Naive thymus-derived CD4-positive, alpha-beta T cell (primary cell): ENCODE results near the gene RABGAP1. TPM values are rescaled to one million over a fixed set of nuclear protein-coding genes. Genes with fewer than 3 reads are reported as not detected.
"Not testable (repeated sequence)": the region's sequence is repeated elsewhere in the genome, so short reads cannot be mapped to it uniquely, and the experiment has no call there.

Experiments used
- ATAC-seq: fragments of 150-1000 bp; cut with Tn5 transposase; 2 replicates; pipeline ENCODE4 v1.10.0; 2021; ENCODE audit warnings: mild to moderate bottlenecking, moderate library complexity
- CTCF ChIA-PET: fragments of 350-600 bp; sonication (Branson Sonifier 250); formaldehyde crosslinking; loops from one replicate; lab custom pipeline; 2021; ENCODE audit warnings: antibody characterized with exemption; lab: Charles Lee
- POLR2A ChIA-PET: fragments of 350-600 bp; sonication (Branson Sonifier 250); formaldehyde crosslinking; loops from one replicate; lab custom pipeline; 2021; ENCODE audit warnings: antibody characterized with exemption, inconsistent platforms; lab: Charles Lee
- DNase-seq, 9 donors: peaks; one replicate each; pipeline versions ENCODE4 v3.0.0 to v3.0.0-alpha.2; 2020 to 2022; ENCODE audit warnings: mixed read lengths in 1 of 9
- H3K27ac ChIP-seq: one replicate; pipeline ENCODE4 v1.7.0; 2013; ENCODE audit warnings: mild to moderate bottlenecking, low read depth, low read length, moderate library complexity
- H3K27me3 ChIP-seq, 2 donors: one replicate each; pipeline ENCODE4 v1.7.0; 2013; ENCODE audit warnings: low read length in 2 of 2, mild to moderate bottlenecking in 2 of 2, moderate library complexity in 2 of 2; ENCODE audit not compliant: control insufficient read depth in 2 of 2, insufficient read depth in 2 of 2
- H3K36me3 ChIP-seq, 3 experiments: 1 replicate in 2 of 3; 2 replicates in 1 of 3; pipeline ENCODE4 v1.7.0; 2013; ENCODE audit warnings: low read length in 3 of 3, mild to moderate bottlenecking in 3 of 3, moderate library complexity in 1 of 3; ENCODE audit not compliant: insufficient read depth in 3 of 3, control insufficient read depth in 2 of 3
- H3K4me1 ChIP-seq, 2 donors: one replicate each; pipeline ENCODE4 v1.7.0; 2013; ENCODE audit warnings: low read length in 2 of 2, mild to moderate bottlenecking in 2 of 2, moderate library complexity in 1 of 2; ENCODE audit not compliant: control insufficient read depth in 2 of 2, insufficient read depth in 2 of 2
- H3K4me3 ChIP-seq: 2 replicates; pipeline ENCODE4 v1.7.0; 2013; ENCODE audit warnings: mild to moderate bottlenecking, low read length
- H3K9me3 ChIP-seq, 3 experiments: 1 replicate in 2 of 3; 2 replicates in 1 of 3; pipeline ENCODE4 v1.7.0; 2013; ENCODE audit warnings: low read length in 3 of 3; ENCODE audit not compliant: control insufficient read depth in 2 of 3
- H3K27ac Mint-ChIP-seq, 9 donors: one replicate each; pipeline ENCODE4 v1.8.0; 2020 to 2022; ENCODE audit warnings: mixed read lengths in 9 of 9, mild to moderate bottlenecking in 8 of 9, moderate library complexity in 5 of 9, inconsistent platforms in 2 of 9
- H3K27me3 Mint-ChIP-seq, 5 donors: one replicate each; pipeline ENCODE4 v1.8.0; 2021 to 2022; ENCODE audit warnings: mixed read lengths in 5 of 5, mild to moderate bottlenecking in 1 of 5
- H3K36me3 Mint-ChIP-seq, 5 donors: one replicate each; pipeline ENCODE4 v1.8.0; 2020 to 2022; ENCODE audit warnings: mixed read lengths in 5 of 5, mild to moderate bottlenecking in 3 of 5, inconsistent platforms in 1 of 5
- H3K4me1 Mint-ChIP-seq, 7 donors: one replicate each; pipeline ENCODE4 v1.8.0; 2020 to 2022; ENCODE audit warnings: mixed read lengths in 7 of 7, mild to moderate bottlenecking in 3 of 7, inconsistent platforms in 1 of 7
- H3K4me3 Mint-ChIP-seq, 10 donors: one replicate each; pipeline ENCODE4 v1.8.0; 2020 to 2022; ENCODE audit warnings: mild to moderate bottlenecking in 10 of 10, mixed read lengths in 10 of 10, moderate library complexity in 6 of 10, inconsistent platforms in 2 of 10
- H3K9me3 Mint-ChIP-seq, 11 donors: one replicate each; pipeline ENCODE4 v1.8.0; 2020 to 2022; ENCODE audit warnings: mixed read lengths in 11 of 11, mild to moderate bottlenecking in 4 of 11, inconsistent platforms in 1 of 11, moderate library complexity in 1 of 11
- intact Hi-C, 2 donors: fragments of 100-400 bp; cut with micrococcal nuclease; formaldehyde crosslinking; loops; one replicate each; pipeline ENCODE4 v1.15.1; 2023
- polyA plus RNA-seq, 2 donors: library from polyadenylated mRNA; unstranded; fragments of 300-500 nt; fragmentation: Illumina TruSeq; gene quantifications; one replicate each; pipeline ENCODE4 v1.2.3, GENCODE V29; 2021
- total RNA-seq, 6 experiments: library from RNA in 5 of 6; stranded (reverse) in 5 of 6; gene quantifications; 1 replicate in 5 of 6; 2 replicates in 1 of 6; pipeline ENCODE4 v1.2.3 and lab custom pipeline; 2021 to 2026

Gene RABGAP1
- total and polyA plus RNA-seq, 7 experiments from 2014 or later, result 25.5 to 45.7 (median 34.1) TPM

DNA sequence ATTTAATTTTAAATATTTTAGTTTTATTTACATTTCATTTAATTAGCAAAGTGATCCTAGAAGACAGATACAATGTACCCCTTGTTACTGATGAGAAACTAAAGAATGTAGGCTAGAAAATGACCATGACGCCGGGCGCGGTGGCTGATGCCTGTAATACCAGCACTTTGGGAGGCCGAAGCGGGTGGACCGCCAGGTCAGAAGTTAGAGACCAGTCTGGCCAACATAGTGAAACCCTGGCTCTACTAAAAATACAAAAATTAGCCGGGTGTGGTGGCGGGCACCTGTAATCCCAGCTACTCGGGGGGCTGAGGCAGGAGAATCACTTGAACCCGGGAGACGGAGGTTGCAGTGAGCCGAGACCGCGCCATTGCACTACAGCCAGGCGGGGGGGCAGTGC is 34.7 kb upstream of the RABGAP1 start:
- peaks cover 10 to 13% of the 10 kb centered on the region in 2 donors for H3K4me1 ChIP-seq
- H3K27ac Mint-ChIP-seq, result peak overlapping the region in 2 of 9 donors; percentile 43 to 96
- CTCF ChIA-PET, DNase-seq, ATAC-seq, H3K9me3 Mint-ChIP-seq, H3K9me3 ChIP-seq, H3K27me3 Mint-ChIP-seq, H3K4me3 ChIP-seq, H3K4me3 Mint-ChIP-seq, H3K27me3 ChIP-seq: not testable (repeated sequence)
- POLR2A ChIA-PET, result interaction anchor here (4.4 kb wide), 1 partner anchor 35 kb away, joined by 30 read pairs; the partner anchor contains the start of gene RABGAP1
- peaks cover 15 to 50% (median 37%) of the 10 kb centered on the region in 7 donors for H3K4me1 Mint-ChIP-seq
- peaks cover 7 to 22% (median 7%) of the 10 kb centered on the region in 3 experiments for H3K36me3 ChIP-seq
- H3K36me3 Mint-ChIP-seq, result peaks cover 1 to 19% (median 6%) of the 10 kb centered on the region in 5 donors
- H3K27ac ChIP-seq, result peak overlapping the region; percentile 100
- intact Hi-C loops, result loop anchor here (5.0 to 10.0 kb wide), 6 partner anchors 359 to 1956 kb away; partner anchors contain the start of genes TTLL11 (in 2 of the 2), ARPC5L (in 1 of the 2), MORN5 (in 1 of the 2) and NDUFA8 (in 1 of the 2)

DNA sequence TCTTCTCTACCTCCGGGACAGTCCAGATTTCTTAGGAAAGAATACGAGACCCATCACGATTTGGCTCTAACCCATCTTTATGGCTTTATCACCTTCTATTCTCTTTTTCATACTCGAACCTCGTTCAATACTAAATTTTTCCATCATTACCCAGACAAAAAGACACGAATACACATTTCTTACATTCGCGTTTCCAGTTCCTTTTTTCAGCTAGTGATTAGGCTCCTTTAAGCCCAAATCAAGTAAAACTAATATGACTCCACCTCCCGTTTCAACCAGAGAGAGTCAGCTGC is 28.2 kb upstream of the RABGAP1 start:
- Histone ChIP-seq H3K4me1 (peaks cover 9 to 13% of the 10 kb centered on the region in 2 donors), H3K36me3 (peaks cover 7 to 23% (median 7%) of the 10 kb centered on the region in 3 experiments), H3K4me3 (peak overlapping the region; percentile 74), H3K9me3 (no peaks in the 10 kb centered on the region), H3K27me3 (no peaks in the 10 kb centered on the region), H3K27ac (peak overlapping the region; percentile 92)
- ChIA-PET POLR2A (interaction anchor here (0.6 to 2.9 kb wide), 15 partner anchors 9 to 572 kb away, joined by 3 to 46 read pairs (median 6); partner anchors contain the start of genes PDCL, RABGAP1, RC3H2 and ZBTB26), CTCF (interaction anchor here (0.8 to 1.3 kb wide), 3 partner anchors 17 to 32 kb away, joined by 3 to 5 read pairs (median 3); no protein-coding TSS in a partner anchor)
- Mint-ChIP-seq H3K4me3 (peak overlapping the region; percentile 91 to 100 (median 98)), H3K9me3 (peaks cover 0 to 2% (median 0%) of the 10 kb centered on the region in 11 donors), H3K36me3 (peaks cover 6 to 32% (median 20%) of the 10 kb centered on the region in 5 donors), H3K4me1 (peaks cover 12 to 46% (median 42%) of the 10 kb centered on the region in 7 donors), H3K27me3 (no peaks in the 10 kb centered on the region), H3K27ac (peak overlapping the region; percentile 90 to 100 (median 99))
- DNase-seq, result no peak
- intact Hi-C loops, result loop anchor here (2.0 kb wide), 3 partner anchors 78 to 448 kb away; partner anchors contain the start of gene PDCL (in 1 of the 2)
- ATAC-seq, result no peak

DNA sequence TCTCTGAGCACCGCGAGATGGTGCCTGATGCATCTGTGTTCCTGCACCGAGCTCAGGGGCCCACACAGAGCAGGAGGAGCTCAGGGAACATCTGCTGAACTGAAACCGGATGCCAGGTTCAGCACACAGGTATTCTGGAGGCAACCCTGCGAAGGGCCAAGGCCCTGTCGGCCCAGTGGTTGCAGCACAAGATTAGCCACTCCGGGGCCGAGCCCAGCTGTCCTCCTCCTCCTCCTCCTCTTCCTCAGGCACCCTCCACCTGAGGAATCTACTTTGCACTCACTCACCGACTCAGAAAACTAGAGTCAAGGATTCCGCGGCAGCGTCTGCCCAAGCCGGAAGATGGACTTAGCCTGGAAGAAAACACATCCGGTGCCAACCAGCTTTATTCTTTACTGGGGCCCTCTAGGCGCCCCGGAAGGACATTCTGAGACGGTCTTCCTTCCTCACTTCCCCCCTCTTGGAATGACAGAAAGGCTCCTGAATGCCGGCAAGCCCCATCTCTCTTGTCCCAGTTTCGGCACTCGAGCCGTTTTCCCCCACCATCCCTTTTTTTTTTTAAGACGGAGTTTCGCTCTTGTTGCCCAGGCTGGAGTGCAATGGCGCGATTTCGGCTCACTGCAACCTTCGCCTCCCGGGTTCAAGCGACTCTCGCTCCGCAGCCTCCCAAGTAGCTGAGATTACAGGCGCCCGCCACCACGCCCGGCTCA is 27.7 kb upstream of the RABGAP1 start, which contains the start of gene ZBTB6:
Gene ZBTB6, minus strand, starts transcription at position 360 of the 710 bp plus-strand sequence. CDS start 1,251 bp downstream, outside the sequence.
- DNase-seq, result peak; percentile 47 to 89 (median 77)
- Histone ChIP-seq H3K4me1 (peaks cover 9 to 13% of the 10 kb centered on the region in 2 donors), H3K27me3 (no peaks in the 10 kb centered on the region), H3K4me3 (peak within 1 kb of the TSS; percentile 74), H3K36me3 (peaks cover 7 to 22% (median 7%) of the 10 kb centered on the region in 3 experiments), H3K27ac (peak within 1 kb of the TSS; percentile 92), H3K9me3 (no peaks in the 10 kb centered on the region)
- H3K27ac Mint-ChIP-seq, result peak within 1 kb of the TSS; percentile 90 to 100 (median 99)
- H3K4me1 Mint-ChIP-seq, result peaks cover 12 to 46% (median 42%) of the 10 kb centered on the region in 7 donors
- peaks cover 0 to 2% (median 0%) of the 10 kb centered on the region in 11 donors for H3K9me3 Mint-ChIP-seq
- ChIA-PET POLR2A (interaction anchor here (0.6 to 2.9 kb wide), 15 partner anchors 9 to 85 kb away, joined by 3 to 46 read pairs (median 6); partner anchors contain the start of genes PDCL, RABGAP1, RC3H2 and ZBTB26), CTCF (interaction anchor here (0.8 to 1.3 kb wide), 4 partner anchors 17 to 78 kb away, joined by 3 to 5 read pairs (median 3); no protein-coding TSS in a partner anchor)
- peak; percentile 96 for ATAC-seq
- intact Hi-C loops, result loop anchor here (1.0 to 2.0 kb wide), 7 partner anchors 8 to 448 kb away; partner anchors contain the start of genes RC3H2 (in 2 of the 2), ZBTB26 (in 2 of the 2) and PDCL (in 1 of the 2)
- H3K36me3 Mint-ChIP-seq, result peaks cover 6 to 34% (median 20%) of the 10 kb centered on the region in 5 donors
- H3K27me3 Mint-ChIP-seq, result no peaks in the 10 kb centered on the region
- H3K4me3 Mint-ChIP-seq, result peak within 1 kb of the TSS; percentile 91 to 100 (median 98)

DNA sequence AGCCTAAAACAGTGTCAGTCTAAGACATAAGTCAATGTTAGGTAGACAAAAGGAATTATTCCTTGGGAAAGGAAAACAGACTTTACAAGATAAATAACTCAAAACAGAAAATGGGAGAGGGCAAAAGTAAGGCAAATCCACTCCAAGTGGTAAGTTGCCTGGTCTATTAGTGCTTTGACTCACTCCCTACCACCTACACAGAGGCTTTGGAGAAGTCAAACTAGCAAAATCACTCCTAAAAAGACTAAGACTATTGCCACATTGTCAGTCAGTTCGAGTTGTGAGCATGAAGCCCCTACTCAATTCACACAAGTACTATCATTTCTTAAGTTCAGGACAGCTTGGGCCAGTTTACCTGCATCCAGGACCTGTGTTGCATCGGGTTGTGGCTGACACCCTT is 22.5 kb upstream of the RABGAP1 start:
- POLR2A ChIA-PET, result no interaction called here
- no peak for ATAC-seq

DNA sequence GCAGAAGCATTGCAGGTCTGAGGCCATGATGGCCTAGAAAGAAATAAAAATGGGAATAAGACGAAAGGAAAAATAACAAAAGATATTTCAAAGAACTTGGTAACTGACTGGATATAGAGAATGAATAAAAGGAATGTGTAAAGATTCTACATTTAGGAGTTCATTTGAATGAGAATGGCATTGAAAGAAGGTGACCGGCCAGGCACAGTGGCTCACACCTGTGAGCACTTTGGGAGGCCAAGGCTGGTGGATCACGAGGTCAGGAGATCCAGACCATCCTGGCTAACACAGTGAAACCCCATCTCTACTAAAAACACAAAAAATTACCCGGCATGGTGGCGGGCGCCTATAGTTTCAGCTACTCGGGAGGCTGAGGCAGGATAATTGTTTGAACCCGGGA is 18.1 kb upstream of the RABGAP1 start:
- ATAC-seq (no peak), DNase-seq (no peak)
- CTCF ChIA-PET, result no interaction called here
- H3K27ac ChIP-seq, result no peak overlapping the region
- H3K4me1 ChIP-seq, result no peaks in the 10 kb centered on the region
- no peak overlapping the region for H3K4me3 ChIP-seq
- H3K36me3 ChIP-seq, result peaks cover 0 to 22% (median 0%) of the 10 kb centered on the region in 3 experiments
- Mint-ChIP-seq H3K4me3 (no peak overlapping the region), H3K27me3 (no peaks in the 10 kb centered on the region), H3K4me1 (peaks cover 0 to 14% (median 5%) of the 10 kb centered on the region in 7 donors), H3K27ac (peak overlapping the region in 1 of 9 donors; percentile 51), H3K36me3 (peaks cover 0 to 32% (median 7%) of the 10 kb centered on the region in 5 donors), H3K9me3 (no peaks in the 10 kb centered on the region)
- POLR2A ChIA-PET, result no interaction called here
- intact Hi-C loops, result no loop called here
- H3K9me3 ChIP-seq, result no peaks in the 10 kb centered on the region
- H3K27me3 ChIP-seq, result no peaks in the 10 kb centered on the region

More for the DNA sequence above, 22.5 kb upstream of the RABGAP1 start:
- Histone ChIP-seq H3K4me3 (no peak overlapping the region), H3K27me3 (no peaks in the 10 kb centered on the region), H3K4me1 (no peaks in the 10 kb centered on the region), H3K36me3 (peaks cover 0 to 22% (median 0%) of the 10 kb centered on the region in 3 experiments), H3K9me3 (no peaks in the 10 kb centered on the region), H3K27ac (no peak overlapping the region)
- no peak overlapping the region for H3K4me3 Mint-ChIP-seq
- no peaks in the 10 kb centered on the region for H3K9me3 Mint-ChIP-seq
- H3K27ac Mint-ChIP-seq, result no peak overlapping the region
- DNase-seq, result no peak
- intact Hi-C loops, result no loop called here
- no peaks in the 10 kb centered on the region for H3K27me3 Mint-ChIP-seq
- CTCF ChIA-PET, result no interaction called here
- H3K4me1 Mint-ChIP-seq, result peaks cover 0 to 13% (median 6%) of the 10 kb centered on the region in 7 donors
- peaks cover 0 to 32% (median 7%) of the 10 kb centered on the region in 5 donors for H3K36me3 Mint-ChIP-seq

DNA sequence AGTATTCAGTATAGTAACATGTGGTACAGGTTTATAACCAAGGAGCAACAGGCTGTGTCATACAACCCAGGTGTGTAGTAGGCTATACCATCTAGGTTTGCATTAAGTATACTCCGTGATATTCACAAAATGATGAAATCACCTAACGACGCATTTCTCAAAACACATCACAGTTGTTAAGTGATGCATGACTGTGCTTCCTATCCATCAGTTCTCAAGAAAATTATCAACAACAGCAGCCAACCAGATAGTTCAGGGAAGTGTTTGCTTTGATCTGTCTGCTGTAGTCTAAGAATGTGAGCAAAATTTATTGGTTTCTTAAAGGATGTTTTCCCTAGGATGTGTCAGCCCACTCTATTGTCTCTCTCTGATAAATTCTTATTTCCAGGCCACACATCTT is 16.9 kb upstream of the RABGAP1 start:
- H3K27ac ChIP-seq, result no peak overlapping the region
- H3K36me3 ChIP-seq, result peaks cover 0 to 13% (median 0%) of the 10 kb centered on the region in 3 experiments
- H3K9me3 Mint-ChIP-seq, result no peaks in the 10 kb centered on the region
- H3K4me1 ChIP-seq, result no peaks in the 10 kb centered on the region
- intact Hi-C loops, result no loop called here
- DNase-seq, result no peak
- CTCF ChIA-PET, result no interaction called here
- no peak overlapping the region for H3K27ac Mint-ChIP-seq
- H3K4me3 ChIP-seq, result no peak overlapping the region
- peaks cover 0 to 24% (median 5%) of the 10 kb centered on the region in 5 donors for H3K36me3 Mint-ChIP-seq
- no peaks in the 10 kb centered on the region for H3K9me3 ChIP-seq
- peaks cover 0 to 14% (median 5%) of the 10 kb centered on the region in 7 donors for H3K4me1 Mint-ChIP-seq
- no peaks in the 10 kb centered on the region for H3K27me3 Mint-ChIP-seq
- no peaks in the 10 kb centered on the region for H3K27me3 ChIP-seq
- POLR2A ChIA-PET, result interaction anchor here (0.6 kb wide), 2 partner anchors 14 to 50 kb away, joined by 3 read pairs; no protein-coding TSS in a partner anchor
- no peak overlapping the region for H3K4me3 Mint-ChIP-seq
- ATAC-seq, result no peak
